ENCODE results near the gene CNPY2.

DNA sequence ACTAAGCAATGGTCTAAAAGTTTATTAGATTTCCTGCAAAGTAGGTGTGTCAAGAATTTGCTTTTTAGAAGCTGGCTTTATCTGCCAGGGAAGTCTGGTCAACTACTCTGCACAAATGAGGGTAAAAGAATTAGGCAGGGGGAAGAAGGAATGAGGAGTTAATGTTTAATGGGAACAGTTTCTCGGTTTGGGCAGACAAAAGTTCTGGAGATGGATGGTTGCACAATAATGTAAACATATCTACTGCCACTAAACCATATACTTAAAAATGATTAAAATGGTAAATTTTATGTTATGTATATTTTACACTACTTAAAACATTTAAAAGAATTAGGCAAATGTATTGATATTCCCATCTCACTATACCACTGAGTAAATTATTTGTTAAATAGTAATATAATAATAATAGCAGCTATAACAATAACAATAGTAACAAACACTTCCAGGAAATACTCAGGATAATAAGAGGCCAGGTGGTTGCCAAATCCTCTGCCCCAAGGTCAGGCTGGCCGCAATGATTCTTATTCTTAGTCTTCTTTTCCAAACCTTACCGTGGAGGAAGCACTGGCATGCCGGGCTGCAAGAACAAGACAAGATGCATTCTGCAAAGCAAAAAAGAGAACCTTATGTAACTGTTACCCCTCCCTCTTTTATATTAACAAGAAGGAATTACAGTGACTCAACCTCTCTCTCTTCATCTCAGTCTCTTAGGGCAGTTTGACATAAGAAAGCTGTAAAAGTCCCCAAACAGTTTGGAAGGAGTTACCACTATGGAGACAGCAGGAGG is 29.6 kb downstream of the CNPY2 start:
- TF ChIP-seq POLR2A (IDR thresholded peaks at IDR 0.05) = no peak
- TF ChIP-seq, protein P1, sequence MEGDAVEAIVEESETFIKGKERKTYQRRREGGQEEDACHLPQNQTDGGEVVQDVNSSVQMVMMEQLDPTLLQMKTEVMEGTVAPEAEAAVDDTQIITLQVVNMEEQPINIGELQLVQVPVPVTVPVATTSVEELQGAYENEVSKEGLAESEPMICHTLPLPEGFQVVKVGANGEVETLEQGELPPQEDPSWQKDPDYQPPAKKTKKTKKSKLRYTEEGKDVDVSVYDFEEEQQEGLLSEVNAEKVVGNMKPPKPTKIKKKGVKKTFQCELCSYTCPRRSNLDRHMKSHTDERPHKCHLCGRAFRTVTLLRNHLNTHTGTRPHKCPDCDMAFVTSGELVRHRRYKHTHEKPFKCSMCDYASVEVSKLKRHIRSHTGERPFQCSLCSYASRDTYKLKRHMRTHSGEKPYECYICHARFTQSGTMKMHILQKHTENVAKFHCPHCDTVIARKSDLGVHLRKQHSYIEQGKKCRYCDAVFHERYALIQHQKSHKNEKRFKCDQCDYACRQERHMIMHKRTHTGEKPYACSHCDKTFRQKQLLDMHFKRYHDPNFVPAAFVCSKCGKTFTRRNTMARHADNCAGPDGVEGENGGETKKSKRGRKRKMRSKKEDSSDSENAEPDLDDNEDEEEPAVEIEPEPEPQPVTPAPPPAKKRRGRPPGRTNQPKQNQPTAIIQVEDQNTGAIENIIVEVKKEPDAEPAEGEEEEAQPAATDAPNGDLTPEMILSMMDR (IDR thresholded peaks at IDR 0.05) = no peak
